GM12874 (cell line): ENCODE results near the gene MFN2.

ENCODE experiments used
- CTCF ChIP-seq: IDR thresholded peaks from 2 replicates; pipeline ENCODE4 v1.5.1; 2011; ENCODE audit warnings: low read depth, mild to moderate bottlenecking, control low read depth, low read length, moderate library complexity; ENCODE audit not compliant: insufficient read depth

Gene MFN2

GRCh38 chr1:11940260-11940921 is 39.9 kb upstream of the MFN2 start:
- no peak for TF ChIP-seq CTCF

DNA sequence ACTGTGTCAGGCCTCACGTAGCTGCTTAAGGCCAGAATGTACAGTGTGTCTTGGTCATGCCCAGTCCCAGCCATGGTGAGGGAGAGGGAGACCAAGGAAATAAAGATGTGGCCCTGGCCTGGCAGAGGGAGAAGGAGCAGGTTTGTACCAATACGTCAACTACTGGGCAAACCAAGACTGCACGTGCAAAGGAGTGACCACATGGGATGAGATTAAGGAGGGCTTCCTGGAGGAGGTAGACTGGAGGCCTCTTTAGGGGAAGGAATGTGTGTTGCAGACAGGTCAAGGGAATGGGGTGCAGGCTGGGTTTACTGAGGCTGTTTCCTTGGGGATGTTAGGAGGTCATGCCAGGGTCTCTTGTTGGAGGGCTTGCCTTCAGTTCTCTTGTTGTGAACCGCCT is 38.0 kb upstream of the MFN2 start:
- no peak for TF ChIP-seq CTCF

- TF ChIP-seq CTCF: no peak
Measured at GRCh38 chr1:11943619-11944018, 36.6 kb upstream of the MFN2 start.

DNA sequence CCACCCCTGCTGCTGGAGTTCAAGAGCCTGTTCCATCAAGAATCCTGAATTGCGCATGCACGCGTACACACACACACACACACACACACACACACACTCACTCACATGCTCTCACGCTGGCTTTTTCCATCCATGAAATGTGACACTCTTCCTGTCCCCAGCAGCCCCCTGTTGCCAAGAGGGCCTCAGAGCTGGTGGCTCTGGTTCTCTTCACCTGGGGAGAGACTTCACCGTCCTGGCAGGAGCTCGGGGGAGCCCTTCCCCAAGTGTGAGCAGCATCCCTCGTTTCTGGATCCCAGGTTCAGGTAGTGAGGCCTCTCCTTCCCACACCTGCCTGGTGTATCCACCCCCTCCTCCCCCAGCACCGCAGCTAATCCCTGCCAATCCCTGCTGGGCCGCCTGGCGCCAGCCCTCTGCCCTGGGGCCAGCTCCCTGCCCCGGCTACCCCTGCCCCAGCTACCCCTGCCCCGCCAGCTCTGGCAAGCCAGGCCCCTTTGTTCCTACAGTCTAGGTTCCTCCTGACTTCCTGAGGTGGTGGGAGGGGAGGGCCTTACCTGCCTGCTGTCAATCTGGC is 35.8 kb upstream of the MFN2 start:
- TF ChIP-seq CTCF: no peak

DNA sequence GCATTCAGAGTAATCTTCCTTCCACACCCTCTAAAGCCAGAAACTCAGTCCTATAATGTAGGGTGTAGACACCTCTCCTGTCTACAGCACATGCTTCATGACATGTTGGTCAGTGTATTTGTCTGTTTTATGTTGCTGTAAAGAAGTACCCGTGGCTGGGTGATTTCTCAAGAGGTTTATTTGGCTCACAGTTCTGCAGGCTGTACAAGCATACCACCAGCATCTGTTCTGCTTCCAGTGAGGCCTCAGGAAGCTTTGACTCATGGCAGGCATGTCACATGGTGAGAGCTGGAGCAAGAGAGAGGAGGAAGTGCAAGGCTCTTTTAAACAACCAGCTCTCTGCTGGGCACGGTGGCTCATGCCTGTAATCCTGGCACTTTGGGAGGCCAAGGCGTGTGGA is 33.6 kb upstream of the MFN2 start:
- no peak for TF ChIP-seq CTCF

DNA sequence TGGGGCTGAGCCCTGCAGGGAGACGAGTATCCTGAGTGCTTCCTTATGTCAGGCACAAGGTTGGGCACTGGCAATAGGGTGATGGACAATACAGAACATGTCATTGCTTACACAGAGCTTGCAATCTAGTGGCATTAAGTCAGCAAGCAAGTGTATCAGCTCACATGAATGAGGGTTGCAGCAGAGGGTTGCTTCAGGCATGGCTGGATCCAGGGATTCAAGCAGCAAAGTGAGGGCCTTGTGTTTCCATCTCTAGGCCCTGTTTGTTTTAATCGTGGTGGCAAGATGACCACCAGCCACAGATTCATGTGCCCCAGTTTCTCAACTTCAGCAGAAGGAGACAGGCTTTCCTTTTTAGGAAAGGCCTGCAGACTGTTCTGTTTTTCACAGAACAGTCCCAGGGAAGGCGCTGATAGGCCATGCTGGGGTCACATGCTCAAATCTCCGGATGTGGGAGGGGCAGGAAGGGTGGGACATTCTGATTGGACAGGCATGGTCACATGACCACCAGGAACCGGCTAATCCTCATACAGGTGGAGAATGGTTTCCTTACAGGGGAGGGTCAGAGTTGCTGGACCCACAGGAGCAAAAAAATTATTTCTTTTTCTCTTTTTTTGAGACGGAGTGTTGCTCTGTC is 31.3 kb upstream of the MFN2 start:
- TF ChIP-seq CTCF: no peak

GRCh38 chr1:11951901-11952300 is 28.3 kb upstream of the MFN2 start:
- TF ChIP-seq CTCF: no peak
